Kidney (tissue), 14 donors: Measurements from ENCODE around the gene DNM2. TPM values are rescaled to one million over a fixed set of nuclear protein-coding genes. Genes with fewer than 3 reads are reported as not detected.

ENCODE experiments used
- DNase-seq, 5 donors: peaks; one replicate each; pipeline ENCODE4 v3.0.0-alpha.2; 2013 to 2020
- FAIRE-seq: peaks from 2 replicates; lab custom pipeline; 2012; peaks lifted over from hg19 to GRCh38; lab: Jason Lieb, UNC
- H3K27ac ChIP-seq, 2 donors: one replicate each; pipeline ENCODE4 v1.7.0; 2013; ENCODE audit warnings: low read depth in 2 of 2, low read length in 2 of 2, inconsistent platforms in 1 of 2
- H3K27me3 ChIP-seq: one replicate; pipeline ENCODE4 v1.7.1; 2013; ENCODE audit warnings: low read length, inconsistent platforms; ENCODE audit not compliant: control insufficient read depth, insufficient read depth
- H3K36me3 ChIP-seq, 3 donors: one replicate each; pipeline versions ENCODE4 v1.7.0 to v1.7.1; 2013; ENCODE audit warnings: low read length in 3 of 3, control low read depth in 1 of 3, inconsistent platforms in 1 of 3; ENCODE audit not compliant: insufficient read depth in 3 of 3, control insufficient read depth in 2 of 3
- H3K4me1 ChIP-seq, 3 donors: one replicate each; pipeline versions ENCODE4 v1.7.0 to v1.7.1; 2013; ENCODE audit warnings: low read length in 3 of 3, inconsistent platforms in 1 of 3, low read depth in 1 of 3; ENCODE audit not compliant: control insufficient read depth in 2 of 3, insufficient read depth in 2 of 3
- H3K4me3 ChIP-seq, 3 donors: one replicate each; pipeline versions ENCODE4 v1.7.0 to v1.8.1; 2013; ENCODE audit warnings: low read length in 3 of 3, control low read depth in 1 of 3, inconsistent platforms in 1 of 3
- H3K9ac ChIP-seq, 3 donors: one replicate each; pipeline versions ENCODE4 v1.7.0 to v1.7.1; 2013; ENCODE audit warnings: low read length in 3 of 3, control low read depth in 1 of 3, inconsistent platforms in 1 of 3
- H3K9me3 ChIP-seq, 3 donors: one replicate each; pipeline versions ENCODE4 v1.7.0 to v1.7.1; 2013; ENCODE audit warnings: low read length in 3 of 3, control low read depth in 1 of 3, inconsistent platforms in 1 of 3; ENCODE audit not compliant: control insufficient read depth in 2 of 3, insufficient read depth in 1 of 3
- CTCF ChIP-seq: IDR thresholded peaks from 3 replicates; pipeline ENCODE4 v1.5.1; 2012; ENCODE audit warnings: mild to moderate bottlenecking, moderate library complexity, borderline replicate concordance; ENCODE audit not compliant: insufficient read depth; ENCODE audit errors: extremely low read depth
- intact Hi-C: fragments of 100-400 bp; cut with DNase I; formaldehyde crosslinking; loops from one replicate; pipeline ENCODE4 v1.11.1; 2022
- polyA plus RNA-seq: library from polyadenylated mRNA; stranded (reverse); fragments of 350-450 nt; fragmentation: Illumina TruSeq; extraction: RNeasy Lipid Tissue Mini Kit (QIAGEN cat#74804); gene quantifications from one replicate; pipeline ENCODE4 v1.2.3, GENCODE V29; 2014; ENCODE audit warnings: low read depth, low replicate concordance; ENCODE audit not compliant: insufficient read depth
- total RNA-seq: library from RNA; stranded (reverse); fragmentation: NEBNext Ultra II Directional; extraction: Animal tissue kit (Norgen Biotek cat#: 25700); gene quantifications from one replicate; pipeline ENCODE4 v1.2.1, GENCODE V29; 2021
- donor health status: control.
- donor health status: control.
- donor health status: control.
- donor health status: control.
- donor health status: control.
- donor health status: DM: yes; HTN: yes; CAD: no.
- donor health status: Normal renal cell carcinoma (clear cell type).

The DNM2 gene
- total and polyA plus RNA-seq, 2 donors from 2014 or later, result 79.0 to 226 TPM

DNA sequence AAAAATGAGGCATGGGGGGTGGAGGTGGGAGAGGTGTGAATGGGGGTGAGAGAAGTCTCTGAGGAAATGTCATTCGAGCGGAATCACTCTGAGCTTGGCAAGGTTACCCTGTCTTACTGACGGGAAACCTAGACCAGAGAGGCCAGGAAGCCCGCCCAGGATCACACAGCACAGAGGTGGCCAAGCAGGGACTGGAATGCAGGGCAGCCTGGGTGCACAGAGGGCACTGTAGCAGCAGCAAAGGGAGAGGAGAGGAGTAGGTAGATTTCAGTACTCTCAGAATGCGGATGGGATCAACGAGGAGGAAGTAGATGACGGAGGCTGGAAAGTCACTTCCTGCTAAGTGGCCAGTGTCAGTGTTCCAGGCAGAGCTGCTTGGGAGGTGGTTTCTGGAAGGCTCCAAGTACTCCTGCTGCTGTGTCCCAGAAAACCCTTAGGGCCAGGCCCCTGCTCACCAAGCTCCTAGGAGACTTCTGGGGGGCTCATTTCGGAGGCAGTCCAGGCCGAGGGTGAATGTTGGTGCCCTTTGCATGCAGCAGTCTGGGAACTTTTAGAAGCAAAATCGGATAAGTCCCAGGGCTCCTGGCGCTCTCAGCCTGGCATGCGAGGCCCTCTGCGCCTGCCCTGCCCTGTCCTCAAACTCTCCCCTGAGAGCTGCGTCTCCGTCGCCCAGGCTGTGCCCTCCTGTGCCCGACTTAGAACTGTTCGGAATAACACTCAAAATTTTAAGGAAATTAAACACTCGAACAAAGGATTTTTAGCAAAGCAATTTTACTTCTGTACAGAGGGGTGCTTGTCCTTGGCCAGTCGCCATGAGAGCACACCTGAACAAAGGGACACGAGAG, 33.5 kb downstream of the DNM2 start:
- intact Hi-C loops, result no loop called here
- peaks cover 0 to 3% (median 0%) of the 10 kb centered on the region in 3 donors for H3K36me3 ChIP-seq
- peak overlapping the region; percentile 92 to 95 for H3K27ac ChIP-seq
- no peak overlapping the region for H3K4me3 ChIP-seq
- peaks cover 0 to 63% (median 53%) of the 10 kb centered on the region in 3 donors for H3K4me1 ChIP-seq
- no peaks in the 10 kb centered on the region for H3K9me3 ChIP-seq
- no peak for TF ChIP-seq CTCF
- DNase-seq, result no peak
- no peak for FAIRE-seq
- peak overlapping the region in 2 of 3 donors; percentile 37 to 66 for H3K9ac ChIP-seq
- H3K27me3 ChIP-seq, result no peaks in the 10 kb centered on the region

DNA sequence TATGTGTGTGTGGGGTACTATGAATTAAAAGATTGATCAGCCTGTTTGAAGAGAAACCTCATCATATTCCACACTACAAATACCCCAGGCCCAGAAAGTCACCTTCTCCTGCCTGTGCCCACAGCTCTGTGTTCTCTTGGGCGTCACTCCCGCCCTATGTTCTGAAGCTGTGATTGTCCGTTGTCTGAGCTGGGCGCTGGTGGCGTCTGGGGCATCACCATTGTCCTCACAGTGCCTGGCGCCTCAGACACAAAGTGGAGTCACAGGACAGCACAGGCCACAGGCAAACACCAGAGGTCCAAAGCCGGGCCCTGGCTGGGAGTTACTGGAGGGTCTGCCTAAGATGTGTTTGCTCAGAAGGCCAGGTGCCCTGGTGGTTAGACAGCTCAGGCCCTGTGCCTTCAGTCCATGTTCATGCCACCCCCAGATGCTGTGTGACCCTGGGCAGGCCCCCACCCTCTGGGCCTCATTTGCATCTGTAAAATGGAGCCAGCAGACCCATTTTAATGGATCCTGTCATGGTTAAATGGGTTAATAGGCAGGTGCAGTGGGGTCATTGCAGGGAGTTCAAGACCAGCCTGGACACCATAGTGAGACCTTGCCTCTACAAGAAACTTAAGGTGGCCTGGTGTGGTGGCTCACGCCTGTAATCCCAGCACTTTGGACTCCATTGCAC, 34.5 kb downstream of the DNM2 start:
- Histone ChIP-seq H3K4me1 (peaks cover 0 to 65% (median 61%) of the 10 kb centered on the region in 3 donors), H3K27ac (peak overlapping the region; percentile 92 to 95)
- no peak for FAIRE-seq

GRCh38 chr19:10752913-10753704, 35.2 kb downstream of the DNM2 start:
- no peak for TF ChIP-seq CTCF
- no peak overlapping the region for H3K4me3 ChIP-seq
- DNase-seq, result no peak
- no peak for FAIRE-seq
- intact Hi-C loops, result no loop called here
- H3K27ac ChIP-seq, result peak overlapping the region; percentile 92 to 95
- H3K4me1 ChIP-seq, result peaks cover 0 to 58% (median 55%) of the 10 kb centered on the region in 3 donors
- peaks cover 0 to 3% (median 0%) of the 10 kb centered on the region in 3 donors for H3K36me3 ChIP-seq
- no peaks in the 10 kb centered on the region for H3K9me3 ChIP-seq
- H3K27me3 ChIP-seq, result no peaks in the 10 kb centered on the region
- no peak overlapping the region for H3K9ac ChIP-seq

More for the DNA sequence above, 34.5 kb downstream of the DNM2 start:
- intact Hi-C loops, result no loop called here
- H3K27me3 ChIP-seq, result no peaks in the 10 kb centered on the region
- H3K9ac ChIP-seq, result peak overlapping the region in 1 of 3 donors; percentile 37
- no peak for TF ChIP-seq CTCF
- H3K9me3 ChIP-seq, result no peaks in the 10 kb centered on the region
- peaks cover 0 to 3% (median 0%) of the 10 kb centered on the region in 3 donors for H3K36me3 ChIP-seq
- DNase-seq, result no peak
- H3K4me3 ChIP-seq, result no peak overlapping the region
